HepG2 (cell line): ENCODE results near the gene PNMA8C.

Source experiments
- SAP130 ChIP-seq: IDR thresholded peaks from 2 replicates; pipeline ENCODE4 v1.6.1; 2016; ENCODE audit warnings: low read depth
- TAF1 ChIP-seq: sonication (generic); formaldehyde crosslinking; IDR thresholded peaks from 2 replicates; pipeline ENCODE4 v1.4.0; 2020; ENCODE audit warnings: missing genetic modification reagents
- TF ChIP-seq, protein P1 (sequence below): sonication (generic); formaldehyde crosslinking; IDR thresholded peaks from 2 replicates; pipeline ENCODE4 v1.5.0; 2020; ENCODE audit warnings: mild to moderate bottlenecking, missing genetic modification reagents, moderate library complexity

DNA sequence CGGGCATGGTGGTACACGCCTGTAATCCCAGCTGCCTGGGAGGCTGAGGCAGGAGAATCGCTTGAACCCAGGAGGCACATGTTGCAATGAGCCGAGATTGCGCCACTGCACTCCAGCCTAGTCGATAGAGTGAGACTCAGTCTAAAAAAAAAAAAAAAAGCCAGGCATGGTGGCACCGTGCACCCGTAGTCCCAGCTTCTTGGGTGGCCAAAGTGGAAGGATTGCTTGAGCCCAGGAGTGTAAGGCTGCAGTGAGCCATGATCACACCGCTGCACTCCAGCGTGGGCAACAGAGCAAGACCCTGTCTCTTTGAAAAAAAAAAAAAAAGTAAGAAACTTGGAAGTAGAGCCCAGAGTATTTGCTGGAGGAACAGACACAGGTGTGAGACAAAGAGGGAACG lies 43.1 kb downstream of the PNMA8C start:
- no peak for TF ChIP-seq SAP130 (CRISPR knock-in tag)
- TF ChIP-seq, protein P1, sequence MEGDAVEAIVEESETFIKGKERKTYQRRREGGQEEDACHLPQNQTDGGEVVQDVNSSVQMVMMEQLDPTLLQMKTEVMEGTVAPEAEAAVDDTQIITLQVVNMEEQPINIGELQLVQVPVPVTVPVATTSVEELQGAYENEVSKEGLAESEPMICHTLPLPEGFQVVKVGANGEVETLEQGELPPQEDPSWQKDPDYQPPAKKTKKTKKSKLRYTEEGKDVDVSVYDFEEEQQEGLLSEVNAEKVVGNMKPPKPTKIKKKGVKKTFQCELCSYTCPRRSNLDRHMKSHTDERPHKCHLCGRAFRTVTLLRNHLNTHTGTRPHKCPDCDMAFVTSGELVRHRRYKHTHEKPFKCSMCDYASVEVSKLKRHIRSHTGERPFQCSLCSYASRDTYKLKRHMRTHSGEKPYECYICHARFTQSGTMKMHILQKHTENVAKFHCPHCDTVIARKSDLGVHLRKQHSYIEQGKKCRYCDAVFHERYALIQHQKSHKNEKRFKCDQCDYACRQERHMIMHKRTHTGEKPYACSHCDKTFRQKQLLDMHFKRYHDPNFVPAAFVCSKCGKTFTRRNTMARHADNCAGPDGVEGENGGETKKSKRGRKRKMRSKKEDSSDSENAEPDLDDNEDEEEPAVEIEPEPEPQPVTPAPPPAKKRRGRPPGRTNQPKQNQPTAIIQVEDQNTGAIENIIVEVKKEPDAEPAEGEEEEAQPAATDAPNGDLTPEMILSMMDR (CRISPR knock-in tag) = no peak
- TF ChIP-seq TAF1 (CRISPR knock-in tag) = no peak
